Measurements from ENCODE around the gene MORF4L1.
"Not testable (repeated sequence)": the region's sequence is repeated elsewhere in the genome, so short reads cannot be mapped to it uniquely, and the experiment has no call there.

MORF4L1 gene, protein sequence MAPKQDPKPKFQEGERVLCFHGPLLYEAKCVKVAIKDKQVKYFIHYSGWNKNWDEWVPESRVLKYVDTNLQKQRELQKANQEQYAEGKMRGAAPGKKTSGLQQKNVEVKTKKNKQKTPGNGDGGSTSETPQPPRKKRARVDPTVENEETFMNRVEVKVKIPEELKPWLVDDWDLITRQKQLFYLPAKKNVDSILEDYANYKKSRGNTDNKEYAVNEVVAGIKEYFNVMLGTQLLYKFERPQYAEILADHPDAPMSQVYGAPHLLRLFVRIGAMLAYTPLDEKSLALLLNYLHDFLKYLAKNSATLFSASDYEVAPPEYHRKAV

DNA sequence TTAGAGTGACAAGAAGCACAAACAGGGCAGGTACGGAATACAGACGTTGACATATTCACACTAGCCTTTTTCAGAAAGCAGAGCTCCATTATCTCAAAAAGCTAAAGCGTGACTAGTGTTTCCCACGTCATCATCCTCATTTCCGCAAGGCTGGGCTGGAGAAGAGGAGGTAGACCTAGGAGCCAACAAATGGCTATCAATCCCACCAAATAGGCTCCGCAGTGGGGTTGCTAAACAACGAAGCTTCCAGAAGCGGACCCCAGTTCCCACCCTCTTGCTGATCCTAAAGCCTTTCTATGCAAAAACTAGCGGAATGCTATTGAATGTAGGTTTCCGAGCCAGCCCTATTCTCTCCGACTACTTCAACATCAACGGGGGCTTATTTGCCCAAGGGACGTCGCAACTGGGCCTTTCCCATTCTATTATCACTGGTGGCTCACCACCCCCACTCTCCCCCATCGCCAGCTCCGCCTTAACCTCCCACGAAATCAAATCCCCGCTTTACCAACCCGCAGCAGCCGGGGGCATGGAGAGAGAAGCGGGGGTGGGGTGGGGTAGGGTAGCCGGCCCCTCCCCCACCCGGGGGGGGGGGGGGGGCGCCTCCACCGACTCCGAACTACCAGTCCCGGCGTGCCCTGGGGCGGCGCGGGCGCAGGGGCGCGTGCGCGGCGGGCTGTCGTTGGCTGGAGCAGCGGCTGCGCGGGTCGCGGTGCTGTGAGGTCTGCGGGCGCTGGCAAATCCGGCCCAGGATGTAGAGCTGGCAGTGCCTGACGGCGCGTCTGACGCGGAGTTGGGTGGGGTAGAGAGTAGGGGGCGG is at the start of gene MORF4L1:
Gene MORF4L1, plus strand, starts transcription at position 736 of the 817 bp plus-strand sequence. CDS start 128 bp downstream, outside the sequence.
- FAIRE-seq: no peak

DNA sequence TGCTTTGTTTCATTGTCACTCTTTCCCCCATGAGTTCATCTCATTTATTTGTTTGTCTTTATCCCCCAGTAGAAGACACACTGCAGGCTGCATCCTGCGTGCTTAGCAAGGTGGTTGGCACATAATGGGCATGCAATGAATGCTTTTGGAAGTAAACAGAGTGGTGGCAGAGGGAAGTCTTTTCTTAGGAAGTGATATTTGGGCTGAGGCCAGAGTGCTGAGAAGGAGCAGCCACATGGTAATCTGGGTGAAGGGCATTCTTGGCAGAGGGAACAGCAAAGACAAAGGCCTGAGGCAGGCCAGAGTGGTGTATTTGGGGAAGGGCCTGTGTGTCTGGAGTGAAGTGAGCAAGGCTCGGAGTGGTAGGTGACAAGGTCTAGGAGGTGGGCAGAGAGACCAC is 43.8 kb upstream of the MORF4L1 start:
- FAIRE-seq: no peak

DNA sequence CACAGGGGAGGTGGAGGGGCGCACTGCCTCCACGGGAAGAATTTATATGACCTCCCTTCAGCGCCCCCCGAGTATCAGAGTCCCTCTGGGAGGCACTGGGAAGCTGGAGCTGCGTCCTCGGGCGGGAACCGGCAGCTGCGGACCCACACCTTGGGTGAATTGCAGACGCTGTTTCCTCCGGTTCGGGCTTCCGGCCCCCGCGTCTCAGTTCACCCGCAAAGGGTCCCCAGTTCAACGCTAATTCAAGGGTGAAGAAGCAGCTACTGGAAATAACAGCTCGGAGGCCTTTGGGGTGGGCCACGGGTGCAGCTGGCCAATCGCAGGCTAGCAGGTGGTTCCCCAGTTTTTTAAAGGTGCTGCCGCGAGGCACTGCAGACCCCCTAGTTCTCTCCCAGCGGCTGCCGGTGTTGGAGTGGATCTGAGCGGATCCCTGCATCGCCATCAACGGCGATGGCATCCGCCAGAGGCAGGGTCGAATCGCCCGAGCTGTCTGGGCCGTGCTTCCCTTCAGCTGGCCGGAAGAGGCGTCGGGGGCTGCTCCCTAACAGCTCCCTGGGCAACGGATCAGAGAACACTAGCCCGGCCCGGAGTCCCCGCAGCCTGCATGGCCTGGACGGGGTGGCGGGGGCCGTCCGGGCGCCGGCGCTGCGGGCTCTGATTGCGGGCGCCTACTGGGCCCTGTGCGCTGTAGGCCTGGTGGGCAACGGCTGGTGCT is 42.0 kb upstream of the MORF4L1 start:
- no peak for FAIRE-seq

DNA sequence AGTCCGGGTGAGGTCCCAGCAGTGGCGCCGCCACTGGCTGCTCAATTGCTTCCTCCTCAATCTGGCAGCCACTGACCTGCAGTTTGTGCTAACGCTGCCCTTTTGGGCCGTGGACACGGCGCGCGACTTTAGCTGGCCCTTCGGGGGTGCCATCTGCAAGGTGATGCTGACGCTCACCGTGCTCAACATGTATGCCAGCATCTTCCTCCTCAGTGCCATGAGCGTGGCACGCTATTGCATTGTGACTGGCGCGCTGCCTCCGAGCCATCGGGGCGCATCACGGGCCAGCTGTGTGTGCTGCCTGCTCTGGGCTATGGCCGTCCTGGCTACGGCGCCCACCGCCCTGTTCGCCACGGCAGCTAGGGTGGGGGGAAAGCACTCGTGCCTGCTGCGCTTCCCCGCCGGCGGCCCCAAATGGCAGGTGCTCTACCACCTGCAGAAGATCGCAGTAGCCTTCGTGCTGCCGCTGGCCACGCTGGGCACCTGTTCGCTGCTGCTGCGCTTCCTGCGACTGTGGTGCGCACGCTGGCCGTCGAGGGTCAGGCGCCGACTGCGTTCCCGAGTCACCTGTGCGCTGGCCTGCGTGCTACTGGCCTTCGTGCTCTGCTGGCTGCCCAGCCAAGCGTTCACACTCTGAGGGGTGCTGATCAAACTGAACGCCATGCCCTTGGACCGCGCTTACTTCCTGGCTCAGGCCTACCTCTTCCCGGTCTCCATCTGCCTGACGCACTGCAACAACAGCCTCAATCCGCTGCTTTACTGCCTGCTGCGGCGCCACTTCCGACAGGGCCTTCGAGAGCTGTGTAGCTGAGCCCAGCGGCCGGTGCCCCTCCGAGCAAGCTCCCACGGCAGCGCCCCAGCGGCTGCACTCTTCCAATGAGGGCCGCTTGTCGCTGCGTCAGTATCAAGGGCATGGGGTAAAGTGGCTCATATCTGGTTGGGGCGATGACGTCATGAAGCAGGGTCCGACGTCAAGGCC is 41.2 kb upstream of the MORF4L1 start:
- no peak for FAIRE-seq

DNA sequence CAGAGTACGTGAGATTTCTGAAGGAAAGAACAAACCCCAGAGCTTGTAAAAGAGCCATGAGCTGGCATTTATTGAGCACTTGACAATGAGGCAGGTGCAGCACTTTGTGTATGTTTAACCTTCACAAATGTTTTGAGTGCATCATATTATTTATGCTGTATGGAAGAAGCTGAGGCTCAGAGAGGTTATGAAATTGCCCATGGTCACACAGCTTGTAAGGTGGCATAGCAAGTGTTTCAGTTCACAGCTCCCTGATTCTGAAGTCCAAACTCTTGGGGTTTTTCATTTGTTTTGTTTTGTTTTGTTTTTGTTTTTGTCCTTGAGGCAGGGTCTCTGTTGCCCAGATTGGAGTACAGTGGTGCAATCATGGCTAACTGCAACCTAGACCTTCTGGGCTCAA is 36.4 kb upstream of the MORF4L1 start:
- FAIRE-seq: no peak

DNA sequence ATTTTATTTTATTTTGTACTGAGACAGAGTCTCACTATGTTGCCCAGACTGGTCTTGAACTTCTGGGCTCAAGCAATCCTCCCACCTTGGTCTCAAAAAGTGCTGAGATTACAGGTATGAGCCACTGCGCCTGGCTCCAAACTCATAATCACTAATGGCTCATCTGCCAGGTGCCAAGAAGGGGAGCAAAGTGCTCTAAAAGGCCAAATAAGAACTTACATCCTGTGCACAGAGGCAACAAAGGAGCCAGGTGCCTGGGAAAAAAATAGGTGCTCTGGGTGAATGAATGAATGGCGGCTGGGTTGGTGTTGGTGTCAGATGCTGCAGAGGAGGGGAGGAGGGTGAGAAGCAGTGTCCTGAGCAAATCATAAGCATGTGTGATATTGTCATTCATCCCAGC is 35.6 kb upstream of the MORF4L1 start:
- no peak for FAIRE-seq

DNA sequence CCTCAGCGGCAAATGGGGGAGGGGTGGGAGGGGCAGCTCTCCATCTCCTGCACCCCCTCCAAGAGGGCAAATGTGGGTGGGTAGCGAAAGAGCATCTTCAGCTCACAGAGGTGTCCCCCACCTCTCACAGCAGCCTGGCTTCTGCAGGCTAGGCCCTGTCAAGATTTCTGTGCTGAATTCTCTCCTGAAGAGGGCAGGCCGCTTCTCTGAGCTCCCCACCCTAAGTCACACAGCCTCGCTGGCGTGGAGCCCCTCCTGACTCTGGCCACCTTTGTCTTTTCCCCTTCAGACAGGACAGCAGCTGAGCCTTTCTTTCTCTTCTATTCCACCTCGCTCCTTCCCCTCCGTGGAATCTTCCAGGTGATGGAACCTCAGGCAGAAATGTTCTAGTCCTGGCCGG is 35.1 kb upstream of the MORF4L1 start:
- FAIRE-seq: no peak

DNA sequence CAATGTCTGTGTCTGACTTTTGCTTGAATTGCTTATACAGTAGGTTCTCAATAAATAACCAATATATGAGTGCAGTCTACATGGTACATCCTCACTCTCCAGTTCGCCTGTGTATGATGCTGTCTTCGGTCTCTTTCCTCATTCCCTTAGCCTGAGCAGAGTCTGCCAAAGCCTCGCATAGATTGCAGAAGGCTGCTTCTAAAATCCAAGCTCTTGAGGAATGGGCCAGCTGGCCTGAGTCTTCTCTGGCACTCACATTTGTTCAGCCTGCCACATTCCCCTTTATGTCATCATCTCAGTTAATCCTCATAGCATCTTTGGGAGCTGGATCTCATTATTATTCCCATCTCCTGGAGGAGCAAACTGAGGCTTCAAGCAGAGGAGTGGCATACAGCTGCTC is 34.2 kb upstream of the MORF4L1 start:
- FAIRE-seq: no peak

DNA sequence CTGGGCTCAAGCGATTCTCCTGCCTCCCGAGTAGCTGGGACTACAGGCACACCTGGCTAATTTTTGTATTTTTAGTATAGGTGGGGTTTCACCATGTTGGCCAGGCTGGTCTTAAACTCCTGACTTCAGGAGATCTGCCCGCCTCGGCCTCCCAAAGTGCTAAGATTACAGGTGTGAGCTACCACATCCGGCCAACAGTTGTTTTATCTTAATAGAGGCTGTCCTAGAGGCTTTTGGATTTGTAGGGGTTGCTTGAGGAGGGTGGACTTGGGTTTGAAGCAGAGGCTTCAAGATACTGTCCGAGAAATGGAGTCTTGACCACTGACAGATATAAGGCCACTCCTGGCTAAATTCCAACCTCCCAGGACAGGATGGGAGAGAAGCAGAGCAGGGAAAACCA is 33.5 kb upstream of the MORF4L1 start:
- FAIRE-seq: not testable (repeated sequence)

DNA sequence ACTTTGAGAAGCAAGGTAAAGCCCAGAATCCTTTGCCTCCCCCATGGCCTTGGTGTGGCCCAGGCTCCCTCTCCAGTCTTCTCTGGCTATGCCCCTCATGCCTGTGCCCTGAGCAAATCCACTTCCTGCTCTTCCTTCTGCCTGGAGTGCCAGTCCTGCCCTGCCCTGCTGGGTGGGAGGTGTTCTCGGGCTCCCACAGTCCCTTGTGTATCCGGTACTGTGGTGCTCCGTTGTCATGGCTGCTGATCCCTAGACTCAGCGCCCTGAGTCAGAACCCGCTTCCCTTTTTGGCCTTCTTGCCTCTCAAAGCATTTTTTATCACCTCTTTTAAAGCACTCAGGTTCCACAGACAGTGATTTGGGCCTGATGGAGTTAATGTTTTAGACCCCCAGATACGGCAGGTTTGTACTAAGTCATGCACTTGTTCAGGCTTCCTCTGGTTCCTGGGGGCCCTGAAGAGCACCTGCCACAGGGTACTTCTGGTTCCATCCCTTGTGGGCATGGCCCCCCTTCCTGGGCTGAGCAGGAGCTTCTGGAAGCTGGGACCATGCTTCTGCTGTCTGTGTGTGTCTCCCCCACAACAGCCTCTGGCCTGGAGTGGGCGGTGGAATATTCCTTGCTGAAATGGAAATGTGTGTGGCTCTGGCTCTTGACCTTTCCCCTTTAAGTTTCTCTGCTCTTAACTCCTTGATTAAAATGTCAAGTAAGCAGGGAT is 31.9 kb upstream of the MORF4L1 start:
- FAIRE-seq: no peak

DNA sequence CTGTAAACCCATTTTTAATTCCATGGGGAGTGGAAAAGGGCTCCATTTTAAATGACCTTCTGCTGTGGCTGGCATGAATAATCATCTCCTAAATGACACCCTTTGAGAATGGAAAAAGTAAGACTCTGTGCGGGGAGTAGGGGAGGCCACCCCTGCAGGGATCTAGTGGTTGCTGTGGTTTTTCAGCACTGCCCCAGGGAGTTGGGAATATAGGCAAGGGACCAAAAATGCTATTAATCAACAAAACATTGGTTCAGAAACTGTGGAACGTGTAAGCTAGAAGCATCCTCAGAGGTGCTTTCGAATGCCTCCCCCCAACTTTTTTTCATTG is 31.3 kb upstream of the MORF4L1 start:
- FAIRE-seq: no peak

DNA sequence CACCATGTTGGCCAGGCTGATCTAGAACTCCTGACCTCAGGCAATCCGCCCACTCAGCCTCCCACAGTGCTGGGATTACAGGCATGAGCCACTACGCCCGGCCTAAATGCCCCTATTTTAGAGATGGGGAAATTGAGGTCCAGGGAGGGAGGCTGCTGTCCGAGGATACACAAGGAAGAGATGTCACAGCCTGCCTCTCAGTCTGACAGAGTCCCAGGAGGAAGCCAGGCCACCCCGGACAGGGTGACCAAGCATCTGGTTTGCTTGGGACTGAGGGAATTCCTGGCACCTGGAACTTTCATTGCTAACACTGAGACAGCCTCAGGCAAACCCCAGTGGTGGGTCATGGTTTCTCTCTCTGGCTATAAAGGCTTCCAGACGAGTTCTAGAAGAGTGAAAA is 30.8 kb upstream of the MORF4L1 start:
- FAIRE-seq: no peak

DNA sequence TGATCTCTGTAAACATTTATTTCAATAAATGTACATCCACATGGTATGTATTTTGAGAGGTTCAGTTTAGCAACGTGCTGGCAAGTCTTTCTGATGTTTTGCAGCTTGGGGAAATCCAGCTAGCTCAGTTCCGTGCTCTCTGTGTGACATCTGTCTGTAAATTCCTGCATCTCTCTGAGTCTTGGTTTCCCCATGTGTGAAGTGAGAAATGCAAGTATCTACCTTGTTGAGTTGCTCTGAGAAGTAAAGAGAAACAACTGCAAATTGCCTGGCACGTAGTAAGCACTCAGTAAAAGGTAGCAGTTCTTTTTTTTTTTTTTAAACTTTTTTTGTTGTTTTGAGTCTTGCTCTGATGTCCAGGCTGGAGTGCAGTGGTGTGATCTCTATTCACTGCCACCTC is 30.2 kb upstream of the MORF4L1 start:
- FAIRE-seq: no peak

DNA sequence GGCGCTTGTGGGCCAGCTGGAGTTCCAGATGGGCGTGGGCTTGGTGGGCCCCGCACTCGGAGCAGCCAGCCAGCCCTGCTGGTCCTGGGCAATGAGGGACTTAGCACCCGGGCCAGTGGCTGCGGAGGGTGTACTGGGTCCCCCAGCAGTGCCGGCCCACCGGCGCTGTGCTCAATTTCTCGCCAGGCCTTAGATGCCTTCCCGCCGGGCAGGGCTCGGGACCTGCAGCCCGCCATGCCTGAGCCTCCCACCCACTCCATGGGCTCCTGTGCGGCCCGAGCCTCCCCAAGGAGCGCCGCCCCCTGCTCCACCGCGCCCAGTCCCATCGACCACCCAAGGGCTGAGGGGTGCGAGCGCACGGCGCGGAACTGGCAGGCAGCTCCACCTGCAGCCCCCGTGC is 25.8 kb upstream of the MORF4L1 start:
- not testable (repeated sequence) for FAIRE-seq

DNA sequence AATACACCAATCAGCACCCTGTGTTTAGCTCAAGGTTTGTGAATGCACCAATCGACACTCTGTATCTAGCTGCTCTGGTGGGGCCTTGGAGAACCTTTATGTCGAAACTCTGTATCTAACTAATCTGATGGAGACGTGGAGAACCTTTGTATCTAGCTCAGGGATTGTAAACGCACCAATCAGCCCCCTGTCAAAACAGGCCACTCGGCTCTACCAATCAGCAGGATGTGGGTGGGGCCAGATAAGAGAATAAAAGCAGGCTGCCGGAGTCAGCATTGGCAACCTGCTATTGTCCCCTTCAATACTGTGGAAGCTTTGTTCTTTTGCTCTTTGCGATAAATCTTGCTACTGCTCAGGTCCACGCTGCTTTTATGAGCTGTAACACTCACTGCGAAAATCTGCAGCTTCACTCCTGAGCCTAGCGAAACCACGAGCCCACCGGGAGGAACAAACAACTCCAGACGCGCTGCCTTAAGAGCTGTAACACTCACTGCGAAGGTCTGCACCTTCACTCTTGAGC is 25.2 kb upstream of the MORF4L1 start:
- FAIRE-seq: not testable (repeated sequence)

DNA sequence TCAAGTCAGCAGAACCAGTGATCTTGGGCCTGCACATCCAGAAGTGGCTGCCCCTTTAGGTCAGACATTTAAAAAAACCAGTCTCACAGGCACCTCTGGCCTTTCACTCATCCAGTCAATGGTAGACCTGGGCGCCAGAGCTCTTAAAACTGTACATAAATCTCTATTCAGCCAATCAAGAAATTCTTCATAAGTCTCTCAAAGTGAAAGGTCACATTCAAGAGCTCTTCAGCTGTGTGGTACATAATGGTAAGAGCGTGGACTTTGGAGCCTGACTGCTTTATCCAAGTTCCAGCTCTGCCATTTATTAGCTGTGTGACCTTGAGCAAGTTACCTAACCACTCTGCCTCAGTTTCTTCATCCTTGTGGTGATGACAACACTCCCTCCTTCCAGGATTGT is 22.3 kb upstream of the MORF4L1 start:
- no peak for FAIRE-seq

DNA sequence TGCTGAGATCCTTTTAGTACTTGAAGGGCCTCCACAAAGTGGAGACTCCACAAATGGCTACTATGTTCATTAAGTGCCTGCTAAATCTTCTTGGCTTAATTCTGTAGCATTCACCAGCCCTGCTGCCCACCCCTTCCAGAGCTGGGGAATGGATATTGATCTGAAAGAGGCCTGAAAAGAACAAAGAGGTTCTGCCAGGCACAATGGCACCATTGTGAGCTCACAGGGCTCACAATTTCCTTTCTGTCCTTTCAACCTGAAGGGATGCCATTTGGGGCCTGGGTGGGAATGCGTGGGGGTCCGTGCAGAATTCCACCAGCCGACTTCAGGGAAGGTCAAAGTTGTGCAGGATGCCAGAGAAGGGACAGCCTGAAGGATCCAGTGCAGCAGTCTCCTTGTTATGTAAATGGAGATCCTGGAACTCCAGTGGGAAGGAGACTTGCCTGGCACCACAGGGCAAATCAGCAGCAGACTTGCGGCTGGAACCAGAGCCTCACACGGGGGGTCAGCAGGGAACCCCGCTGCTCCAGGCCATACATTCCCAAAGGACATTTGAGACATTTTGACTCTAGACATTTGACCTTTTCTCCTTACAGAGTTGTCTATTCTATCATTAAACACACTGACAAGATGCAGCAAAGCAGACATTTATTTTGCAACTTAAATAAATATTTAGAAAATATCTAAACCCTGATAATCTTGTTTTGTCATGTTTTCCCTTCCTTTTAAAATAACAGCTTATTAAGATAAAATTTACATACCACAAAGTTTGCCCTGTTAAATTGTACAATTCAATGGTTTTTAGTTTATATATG is 21.5 kb upstream of the MORF4L1 start:
- FAIRE-seq: no peak

DNA sequence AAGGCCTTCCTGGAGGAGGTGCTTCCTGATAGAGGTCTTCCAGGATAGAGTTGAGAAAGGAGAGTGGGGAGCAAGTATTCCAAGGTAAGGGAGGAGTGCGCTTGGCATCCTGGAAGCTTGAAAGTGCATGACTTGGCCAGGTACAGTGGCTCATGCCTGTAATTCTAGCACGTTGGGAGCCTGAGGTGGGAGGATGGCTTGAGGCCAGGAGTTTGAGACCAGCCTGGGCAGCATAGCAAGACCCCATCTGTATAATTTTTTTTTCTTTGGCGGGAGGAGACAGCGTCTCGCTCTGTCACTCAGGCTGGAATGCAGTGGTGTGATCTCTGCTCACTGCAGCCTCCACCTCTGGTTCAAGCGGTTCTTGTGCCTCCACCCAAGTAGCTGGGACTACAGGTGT is 19.2 kb upstream of the MORF4L1 start:
- FAIRE-seq: no peak

DNA sequence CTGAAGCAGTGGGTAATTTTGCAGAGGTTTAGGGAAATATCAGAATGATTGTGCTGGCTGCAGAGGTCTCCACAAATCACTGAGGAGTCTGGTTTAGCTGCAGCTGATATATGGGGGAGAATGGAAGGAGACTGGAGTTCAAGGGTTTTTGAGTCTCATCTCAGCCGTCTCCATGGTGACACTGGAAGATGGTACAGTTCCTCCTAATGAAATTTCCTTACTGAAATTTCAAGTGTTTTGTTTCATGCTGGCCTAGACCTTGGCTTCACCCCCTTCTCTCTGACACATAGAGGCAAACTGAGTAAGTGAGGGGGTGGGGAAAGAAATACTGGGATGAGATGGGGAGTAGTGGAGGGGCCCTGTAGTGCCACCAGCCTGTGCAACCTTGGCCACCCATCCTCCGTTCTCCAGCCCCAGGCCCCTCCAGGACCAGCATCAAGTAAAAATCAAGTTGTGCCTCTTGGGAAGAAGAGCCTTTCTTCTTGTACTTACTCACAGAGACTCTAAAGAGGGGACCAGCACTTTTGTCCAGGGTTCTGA is 17.8 kb upstream of the MORF4L1 start:
- FAIRE-seq: no peak

DNA sequence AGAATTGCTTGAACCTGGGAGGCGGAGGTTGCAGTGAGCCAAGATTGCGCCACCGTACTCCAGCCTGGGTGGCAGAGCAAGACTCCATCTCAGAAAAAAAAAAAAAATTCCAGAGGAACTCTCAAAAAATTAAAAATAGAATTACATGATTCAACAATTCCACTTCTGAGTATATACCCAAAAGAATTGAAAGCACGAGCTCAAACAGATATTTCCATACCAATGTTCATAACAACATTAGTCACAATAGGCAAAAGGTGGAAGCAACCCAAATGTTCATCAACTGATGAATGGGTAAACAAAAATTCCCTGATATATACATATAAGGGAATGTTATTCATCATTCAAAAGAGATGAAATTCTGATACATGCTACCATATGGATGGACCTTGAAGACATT is 16.9 kb upstream of the MORF4L1 start:
- FAIRE-seq: no peak

Data from TTC549 (cell line).